OCI-LY3 (cell line): Measurements from ENCODE around the gene PEX11G.

ENCODE experiments used
- H2AFZ ChIP-seq: fragments of 200-600, 300-600 bp; shearing (Covaris generic); 2 replicates; pipeline ENCODE4 v1.6.0; 2014; ENCODE audit warnings: antibody characterized with exemption, low read depth, low read length
- H3K27ac ChIP-seq: fragments of 200-600, 300-600 bp; sonication (generic); 2 replicates; pipeline ENCODE4 v1.5.1; 2014; ENCODE audit warnings: mild to moderate bottlenecking, low read length, moderate library complexity, mixed read lengths
- H3K27me3 ChIP-seq: fragments of 200-600, 300-600 bp; sonication (generic); 2 replicates; pipeline ENCODE4 v1.6.1; 2014; ENCODE audit warnings: low read depth, low read length, mixed read lengths
- H3K36me3 ChIP-seq: fragments of 200-600, 300-600 bp; sonication (generic); replicated peaks from 2 replicates; pipeline ENCODE3; 2014; ENCODE audit warnings: low read depth, low read length, mixed read lengths
- H3K4me1 ChIP-seq: fragments of 300-600, 200-600 bp; sonication (generic); 2 replicates; pipeline ENCODE4 v1.6.1; 2014; ENCODE audit warnings: low read length, mixed read lengths
- H3K4me2 ChIP-seq: fragments of 200-600, 300-600 bp; sonication (generic); 2 replicates; pipeline ENCODE4 v1.6.1; 2014; ENCODE audit warnings: low read length, mixed read lengths
- H3K4me3 ChIP-seq: fragments of 300-600, 200-600 bp; sonication (generic); 2 replicates; pipeline ENCODE4 v1.5.1; 2014; ENCODE audit warnings: antibody characterized with exemption, mild to moderate bottlenecking, low read length, moderate library complexity
- H3K79me2 ChIP-seq: fragments of 300-600, 200-600 bp; shearing (Covaris generic); 2 replicates; pipeline ENCODE4 v1.6.1; 2014; ENCODE audit warnings: mild to moderate bottlenecking, low read length, mixed read lengths
- H3K9ac ChIP-seq: fragments of 300-600, 200-600 bp; shearing (Covaris generic); 2 replicates; pipeline ENCODE4 v1.6.0; 2014; ENCODE audit warnings: mild to moderate bottlenecking, low read length, moderate library complexity
- H3K9me3 ChIP-seq: fragments of 200-600, 300-600 bp; shearing (Covaris generic); 2 replicates; pipeline ENCODE4 v1.6.1; 2014; ENCODE audit warnings: low read length, mixed read lengths; ENCODE audit not compliant: insufficient read depth
- H4K20me1 ChIP-seq: fragments of 200-600, 300-600 bp; sonication (generic); 2 replicates; pipeline ENCODE4 v1.6.1; 2016; ENCODE audit warnings: low read length, mixed read lengths; ENCODE audit not compliant: insufficient read depth
- CTCF ChIP-seq: fragments of 200-600, 300-600 bp; sonication (generic); IDR thresholded peaks from 2 replicates; pipeline ENCODE4 v1.5.1; 2014; ENCODE audit warnings: antibody characterized with exemption, low read length, low read depth
- EZH2phosphoT487 ChIP-seq: fragments of 200-600 bp; shearing (Covaris generic); IDR thresholded peaks from 2 replicates; pipeline ENCODE4 v1.6.1; 2018; ENCODE audit warnings: antibody characterized with exemption, mixed run types, low read depth

PEX11G gene

GRCh38 chr19:7477758-7478157, 11.1 kb downstream of the PEX11G start:
- no peak overlapping the region for H3K4me2 ChIP-seq
- no peak for TF ChIP-seq EZH2phosphoT487
- TF ChIP-seq CTCF, result no peak
- H2AFZ ChIP-seq, result no peak overlapping the region
- no peaks in the 10 kb centered on the region for H3K27me3 ChIP-seq
- H3K79me2 ChIP-seq, result no peaks in the 10 kb centered on the region
- peaks cover 6% of the 10 kb centered on the region for H3K4me1 ChIP-seq
- no peaks in the 10 kb centered on the region for H3K9me3 ChIP-seq
- H4K20me1 ChIP-seq, result no peaks in the 10 kb centered on the region
- no peak overlapping the region for H3K4me3 ChIP-seq
- H3K9ac ChIP-seq, result no peak overlapping the region
- H3K27ac ChIP-seq, result no peak overlapping the region
- H3K36me3 ChIP-seq, result no peaks in the 10 kb centered on the region

DNA sequence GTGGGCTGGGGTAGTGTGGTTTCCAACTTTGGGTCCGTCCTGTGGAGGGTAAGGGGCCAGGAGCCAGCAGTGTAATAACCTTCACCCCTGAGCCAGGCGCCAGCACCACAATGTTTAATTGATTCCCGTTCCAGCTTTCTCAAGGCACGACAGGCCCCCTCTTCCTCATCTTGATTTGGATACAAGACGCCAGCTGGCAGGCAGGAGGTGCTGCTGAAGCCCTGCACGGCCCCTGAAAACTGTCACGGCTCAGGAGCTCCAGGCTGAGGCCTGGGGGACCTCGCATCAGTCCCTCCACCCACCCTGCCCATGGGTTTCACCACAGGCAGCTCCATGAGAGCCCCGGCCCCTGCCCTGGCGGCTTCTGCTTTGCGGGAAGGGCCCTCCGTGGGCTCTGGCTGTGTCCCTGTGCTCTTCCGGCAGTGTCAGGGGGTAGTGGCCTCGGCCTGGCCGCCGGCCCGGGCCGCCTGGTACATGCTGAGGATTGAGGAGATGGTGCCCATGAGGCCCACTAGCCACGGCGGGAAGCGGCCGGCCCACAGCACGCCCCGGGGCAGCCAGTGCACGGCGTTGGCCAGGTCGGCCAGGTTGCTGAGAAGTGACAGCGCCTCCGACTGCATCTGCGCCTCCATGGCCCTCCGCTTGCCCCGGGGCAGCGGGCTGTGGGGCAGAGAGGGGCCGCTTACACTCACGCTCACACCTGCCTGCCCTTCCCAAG, 11.9 kb downstream of the PEX11G start:
- H3K27ac ChIP-seq, result no peak overlapping the region
- H3K79me2 ChIP-seq, result no peaks in the 10 kb centered on the region
- no peak overlapping the region for H3K9ac ChIP-seq
- no peak overlapping the region for H3K4me2 ChIP-seq
- H3K27me3 ChIP-seq, result no peaks in the 10 kb centered on the region
- no peaks in the 10 kb centered on the region for H3K9me3 ChIP-seq
- TF ChIP-seq CTCF (no peak), EZH2phosphoT487 (no peak)
- no peak overlapping the region for H3K4me3 ChIP-seq
- no peak overlapping the region for H2AFZ ChIP-seq
- H3K4me1 ChIP-seq, result peaks cover 7% of the 10 kb centered on the region
- no peaks in the 10 kb centered on the region for H4K20me1 ChIP-seq
- no peaks in the 10 kb centered on the region for H3K36me3 ChIP-seq

- Histone ChIP-seq H3K36me3 (no peaks in the 10 kb centered on the region), H2AFZ (no peak overlapping the region), H3K4me1 (peaks cover 7% of the 10 kb centered on the region), H3K79me2 (no peaks in the 10 kb centered on the region), H3K4me3 (no peak overlapping the region), H3K9ac (no peak overlapping the region), H3K9me3 (no peaks in the 10 kb centered on the region), H3K27ac (no peak overlapping the region), H3K27me3 (no peaks in the 10 kb centered on the region), H4K20me1 (no peaks in the 10 kb centered on the region), H3K4me2 (no peak overlapping the region)
- TF ChIP-seq CTCF (no peak), EZH2phosphoT487 (no peak)
Measured at GRCh38 chr19:7476241-7476640, 12.6 kb downstream of the PEX11G start.

- H4K20me1 ChIP-seq, result no peaks in the 10 kb centered on the region
- no peaks in the 10 kb centered on the region for H3K36me3 ChIP-seq
Measured at GRCh38 chr19:7475665-7476064, 13.2 kb downstream of the PEX11G start.

More at GRCh38 chr19:7475665-7476064, 13.2 kb downstream of the PEX11G start:
- Histone ChIP-seq H3K79me2 (no peaks in the 10 kb centered on the region), H3K27ac (no peak overlapping the region), H3K27me3 (no peaks in the 10 kb centered on the region), H3K4me3 (no peak overlapping the region), H3K9me3 (no peaks in the 10 kb centered on the region), H3K4me1 (peaks cover 7% of the 10 kb centered on the region), H3K4me2 (no peak overlapping the region), H3K9ac (no peak overlapping the region), H2AFZ (no peak overlapping the region)
- no peak for TF ChIP-seq CTCF
- no peak for TF ChIP-seq EZH2phosphoT487
